Heart left ventricle (tissue), 13 donors: ENCODE measurements around the gene ZDBF2.

Source experiments
- POLR2A ChIP-seq, 2 donors: fragments of 450-650 bp; IDR thresholded peaks; one replicate each; pipeline ENCODE4 v1.6.1; 2017; ENCODE audit warnings: antibody characterized with exemption in 2 of 2, mild to moderate bottlenecking in 2 of 2, moderate library complexity in 2 of 2
- TF ChIP-seq, protein P1 (sequence below), 12 donors: fragments of 200-600 bp; sonication (generic) in 4 of 12; IDR thresholded peaks; one replicate each; pipeline versions ENCODE4 v1.5.0 to v1.8.0; 2018 to 2022; ENCODE audit warnings: antibody characterized with exemption in 12 of 12, mild to moderate bottlenecking in 5 of 12
- donor health status: ischemic (EF 13 %, LVEDD 7.1; RV severe dilation, severe dysfunction).
- donor health status: DM: no; HTN: yes; CAD: no.
- donor health status: DM: no; HTN: no; CAD: no.
- donor health status: ischemic (EF 25% LVEDD 6.9; RV normal size, moderate dysfunction).
- donor health status: ischemic (EF 25% LVEDD 5.7; RV mildly dilated, moderate dysfunction).
- donor health status: ischemic (EF 35%, LVEDD 5.7; RV mildly dilated, moderate dysfunction).
- donor health status: nonischemic (EF 11% LVEDD 7.7; RV severe dilation, severe dysfunction).
- donor health status: DM: yes; HTN: yes; CAD: no.
- donor health status: PGD.
- donor health status: ischemic (EF 29% LVEDD 5.4; RV normal size, mild dysfunction).
- donor health status: nonischemic (EF 23%, LVEDD 6.1; RV moderate dilation, normal function).

DNA sequence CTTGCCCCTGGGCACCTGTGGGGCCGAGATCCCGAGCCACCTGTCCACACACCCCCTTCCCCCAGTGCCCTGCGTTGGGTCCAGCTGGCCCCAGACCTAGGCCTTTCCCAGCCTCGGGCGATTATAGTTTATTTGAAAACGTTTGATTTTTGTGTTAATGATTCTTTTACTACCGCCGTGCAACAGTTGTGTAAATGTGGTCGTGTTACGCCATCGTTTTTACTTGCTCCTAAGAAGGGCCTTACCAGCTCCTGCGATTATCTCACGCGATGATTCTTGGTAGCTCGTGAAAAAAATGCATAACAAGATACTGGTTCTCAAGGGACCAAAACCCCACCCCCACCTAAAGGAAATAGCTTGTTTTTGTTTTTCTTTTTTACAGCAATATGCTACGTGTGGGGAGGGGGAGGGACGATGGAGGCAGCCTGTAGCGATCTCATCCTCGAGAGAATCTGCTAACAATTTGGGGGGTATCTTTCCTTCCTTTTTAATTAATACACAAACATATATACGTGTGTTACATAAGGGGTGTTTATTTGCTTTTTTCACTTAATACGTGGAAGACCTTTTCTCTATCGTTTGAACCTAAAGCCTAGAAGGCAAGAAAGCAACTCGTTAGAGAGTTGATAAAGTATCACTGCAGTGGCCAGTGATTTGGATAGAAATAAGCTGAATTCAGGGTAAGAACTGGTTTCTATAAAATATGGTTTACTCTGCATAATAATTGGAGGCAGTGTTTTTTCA lies 1.0 kb downstream of the ZDBF2 start:
- TF ChIP-seq, protein P1, sequence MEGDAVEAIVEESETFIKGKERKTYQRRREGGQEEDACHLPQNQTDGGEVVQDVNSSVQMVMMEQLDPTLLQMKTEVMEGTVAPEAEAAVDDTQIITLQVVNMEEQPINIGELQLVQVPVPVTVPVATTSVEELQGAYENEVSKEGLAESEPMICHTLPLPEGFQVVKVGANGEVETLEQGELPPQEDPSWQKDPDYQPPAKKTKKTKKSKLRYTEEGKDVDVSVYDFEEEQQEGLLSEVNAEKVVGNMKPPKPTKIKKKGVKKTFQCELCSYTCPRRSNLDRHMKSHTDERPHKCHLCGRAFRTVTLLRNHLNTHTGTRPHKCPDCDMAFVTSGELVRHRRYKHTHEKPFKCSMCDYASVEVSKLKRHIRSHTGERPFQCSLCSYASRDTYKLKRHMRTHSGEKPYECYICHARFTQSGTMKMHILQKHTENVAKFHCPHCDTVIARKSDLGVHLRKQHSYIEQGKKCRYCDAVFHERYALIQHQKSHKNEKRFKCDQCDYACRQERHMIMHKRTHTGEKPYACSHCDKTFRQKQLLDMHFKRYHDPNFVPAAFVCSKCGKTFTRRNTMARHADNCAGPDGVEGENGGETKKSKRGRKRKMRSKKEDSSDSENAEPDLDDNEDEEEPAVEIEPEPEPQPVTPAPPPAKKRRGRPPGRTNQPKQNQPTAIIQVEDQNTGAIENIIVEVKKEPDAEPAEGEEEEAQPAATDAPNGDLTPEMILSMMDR (IDR thresholded peaks at IDR 0.05) = no peak
- TF ChIP-seq POLR2A (IDR thresholded peaks at IDR 0.05) = no peak
